Muscle layer of colon (tissue), 2 donors: ENCODE measurements around the gene CDY2B.
"Not testable (repeated sequence)": the region's sequence is repeated elsewhere in the genome, so short reads cannot be mapped to it uniquely, and the experiment has no call there.

Experiments used
- H3K27ac ChIP-seq: one replicate; pipeline ENCODE4 v1.7.0; 2013; ENCODE audit warnings: low read depth, mild to moderate bottlenecking, low read length, moderate library complexity
- H3K27me3 ChIP-seq, 2 donors: one replicate each; pipeline ENCODE4 v1.7.0; 2013; ENCODE audit warnings: low read length in 2 of 2, mild to moderate bottlenecking in 2 of 2; ENCODE audit not compliant: insufficient read depth in 2 of 2, control insufficient read depth in 1 of 2
- H3K36me3 ChIP-seq: one replicate; pipeline ENCODE4 v1.7.0; 2013; ENCODE audit warnings: mild to moderate bottlenecking, low read length; ENCODE audit not compliant: insufficient read depth
- H3K4me1 ChIP-seq: one replicate; pipeline ENCODE4 v1.7.0; 2013; ENCODE audit warnings: mild to moderate bottlenecking, low read length; ENCODE audit not compliant: insufficient read depth
- H3K4me3 ChIP-seq, 2 donors: one replicate each; pipeline ENCODE4 v1.7.0; 2013; ENCODE audit warnings: low read length in 2 of 2, low read depth in 1 of 2, mild to moderate bottlenecking in 1 of 2, moderate library complexity in 1 of 2
- H3K9ac ChIP-seq: one replicate; pipeline ENCODE4 v1.7.0; 2013; ENCODE audit warnings: low read length
- H3K9me3 ChIP-seq: one replicate; pipeline ENCODE4 v1.7.0; 2013; ENCODE audit warnings: mild to moderate bottlenecking, low read length
- donor health status: abdominal sarcoma.
- donor health status: Adenocarcinoma of cecum.

The CDY2B gene

DNA sequence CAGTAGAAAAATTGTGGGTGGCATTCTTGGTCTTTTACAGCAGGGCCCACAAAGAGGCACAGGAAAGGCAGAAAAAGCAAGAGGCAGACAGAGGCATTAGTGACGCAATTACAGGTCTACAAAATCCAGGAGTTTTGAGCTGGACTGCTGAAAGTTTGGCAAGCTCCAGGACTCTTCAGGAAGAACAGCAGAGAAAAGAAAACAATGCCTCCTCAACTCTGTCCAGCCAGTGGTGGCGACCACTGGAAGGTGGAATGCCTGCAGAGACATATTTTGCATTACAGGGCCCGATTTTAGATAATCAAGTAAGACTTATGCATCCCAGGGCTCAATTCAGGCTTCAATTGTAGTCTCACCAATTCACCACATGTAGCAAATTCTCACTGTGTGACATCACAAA is 23.5 kb downstream of the CDY2B start:
- not testable (repeated sequence) for H3K9ac ChIP-seq, H3K27ac ChIP-seq, H3K36me3 ChIP-seq, H3K27me3 ChIP-seq, H3K9me3 ChIP-seq, H3K4me3 ChIP-seq, H3K4me1 ChIP-seq

DNA sequence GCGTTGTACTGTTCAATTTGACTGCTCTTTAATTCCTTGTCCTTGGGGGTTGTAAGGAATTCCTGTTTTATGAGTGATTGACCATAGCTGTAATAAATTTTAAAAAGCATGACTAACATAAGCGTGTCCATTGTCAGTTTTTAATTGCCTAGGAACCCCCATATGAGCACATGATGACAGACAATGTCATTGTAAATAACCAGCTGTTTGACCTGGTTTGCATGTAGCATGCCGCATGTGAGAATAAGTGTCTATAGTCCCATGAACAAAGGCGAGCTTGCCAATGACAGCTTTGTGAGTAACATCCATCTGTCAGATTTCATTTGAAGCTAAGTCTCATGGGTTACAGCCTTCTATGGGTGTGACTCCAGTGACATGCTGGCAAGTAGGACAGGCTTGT is 30.9 kb downstream of the CDY2B start:
- H3K4me1 ChIP-seq, H3K36me3 ChIP-seq, H3K27ac ChIP-seq: not testable (repeated sequence)

DNA sequence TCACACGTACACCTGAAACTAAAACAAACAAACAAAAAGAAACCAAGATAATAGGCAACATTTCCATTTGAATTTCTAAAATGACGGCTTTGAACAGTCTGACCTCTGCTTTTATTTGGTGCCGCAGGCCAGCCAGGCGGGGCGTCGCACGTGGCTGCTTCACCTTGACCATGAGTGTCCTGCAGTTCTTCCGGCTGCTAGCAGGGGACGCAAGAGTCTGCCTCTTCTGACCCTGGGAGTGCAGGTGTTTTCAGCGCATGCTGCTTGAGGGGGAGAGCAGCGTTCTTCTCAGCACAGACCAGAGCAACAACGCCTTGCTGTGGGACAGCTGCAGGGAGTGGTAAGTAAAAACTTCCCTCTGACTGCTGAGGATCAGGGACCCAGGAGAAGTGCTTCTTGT is 47.9 kb downstream of the CDY2B start:
- H3K27me3 ChIP-seq, H3K27ac ChIP-seq, H3K4me3 ChIP-seq, H3K36me3 ChIP-seq, H3K4me1 ChIP-seq, H3K9me3 ChIP-seq, H3K9ac ChIP-seq: not testable (repeated sequence)

More for the DNA sequence above, 30.9 kb downstream of the CDY2B start:
- not testable (repeated sequence) for H3K9me3 ChIP-seq, H3K27me3 ChIP-seq, H3K4me3 ChIP-seq, H3K9ac ChIP-seq
